Islet precursor cell (in vitro differentiated cells): Measurements from ENCODE around the gene BMP8B.
"Not testable (repeated sequence)": the region's sequence is repeated elsewhere in the genome, so short reads cannot be mapped to it uniquely, and the experiment has no call there.

Experiments used
- DNase-seq: peaks from one replicate; pipeline ENCODE4 v3.0.0-alpha.2; 2018

Gene BMP8B

DNA sequence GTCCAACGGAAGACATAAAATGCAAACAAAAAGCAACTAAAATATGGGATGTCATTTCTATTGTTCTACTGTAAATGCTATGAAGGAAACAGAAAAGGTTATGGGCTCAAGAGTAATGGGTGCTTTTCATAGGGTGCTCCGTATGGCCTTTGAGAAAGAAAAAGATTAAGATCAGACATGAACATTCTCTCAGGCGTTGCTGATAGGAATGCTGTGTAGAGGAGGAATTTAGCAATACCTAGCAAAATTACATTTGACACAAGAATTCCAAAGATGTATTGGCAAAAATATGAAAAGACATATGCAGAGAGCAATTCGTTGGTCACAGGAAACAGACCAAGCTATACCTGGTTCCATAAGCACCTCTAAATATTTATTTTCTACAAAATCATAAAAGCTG is 11.8 kb downstream of the BMP8B start:
- DNase-seq, result no peak

DNA sequence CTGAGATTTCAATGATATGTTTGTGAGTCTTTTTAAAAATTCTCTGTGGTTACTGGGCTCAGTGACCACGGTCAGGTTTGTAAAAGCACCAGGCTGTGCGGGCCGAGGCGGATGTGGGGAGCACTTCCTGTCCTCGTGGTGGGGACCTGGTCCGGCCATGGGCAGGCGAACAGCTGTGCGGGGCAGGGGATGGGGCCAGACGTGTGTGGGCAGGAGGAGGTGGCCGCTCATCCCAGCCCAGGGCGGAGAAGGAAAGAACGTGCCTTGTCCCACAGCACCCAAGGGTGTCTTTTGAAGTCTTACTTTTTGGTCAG is 12.3 kb downstream of the BMP8B start:
- DNase-seq, result no peak

DNA sequence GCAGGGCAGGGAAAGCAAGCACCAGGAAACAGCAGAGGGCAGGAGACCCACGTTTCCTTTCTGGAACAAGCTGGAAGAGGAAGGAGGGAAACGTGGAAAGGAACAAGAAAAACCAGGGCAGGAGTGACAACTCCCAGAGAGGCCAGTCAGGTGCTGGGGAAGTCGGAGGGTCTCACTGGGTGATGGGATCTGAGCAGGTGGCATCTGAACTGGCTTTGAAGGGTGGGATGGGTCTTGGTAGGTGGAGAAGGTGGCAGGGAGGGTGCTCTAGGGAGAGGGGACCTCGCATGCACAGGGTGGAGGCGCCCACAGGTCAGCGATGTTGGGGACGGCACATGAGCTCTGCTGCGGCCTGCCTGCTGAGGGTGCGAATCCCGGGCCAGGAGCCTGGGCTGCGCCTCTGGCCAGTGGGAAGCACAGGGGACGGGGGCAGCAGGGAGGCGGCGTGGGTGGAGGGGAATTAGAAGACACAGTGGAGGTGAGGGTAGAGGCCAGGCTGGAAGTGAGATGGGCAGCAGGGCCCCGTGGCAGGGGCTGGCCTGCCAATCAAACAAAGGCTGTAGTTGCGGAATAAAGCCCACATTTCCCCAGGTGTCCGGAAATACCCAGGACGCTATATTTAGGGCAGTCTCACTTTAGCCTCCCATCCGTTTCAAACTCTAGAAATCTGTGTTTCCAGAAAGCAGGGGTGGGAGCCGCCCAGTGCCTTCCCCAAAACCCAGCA is 12.8 kb downstream of the BMP8B start:
- DNase-seq, result not testable (repeated sequence)

DNA sequence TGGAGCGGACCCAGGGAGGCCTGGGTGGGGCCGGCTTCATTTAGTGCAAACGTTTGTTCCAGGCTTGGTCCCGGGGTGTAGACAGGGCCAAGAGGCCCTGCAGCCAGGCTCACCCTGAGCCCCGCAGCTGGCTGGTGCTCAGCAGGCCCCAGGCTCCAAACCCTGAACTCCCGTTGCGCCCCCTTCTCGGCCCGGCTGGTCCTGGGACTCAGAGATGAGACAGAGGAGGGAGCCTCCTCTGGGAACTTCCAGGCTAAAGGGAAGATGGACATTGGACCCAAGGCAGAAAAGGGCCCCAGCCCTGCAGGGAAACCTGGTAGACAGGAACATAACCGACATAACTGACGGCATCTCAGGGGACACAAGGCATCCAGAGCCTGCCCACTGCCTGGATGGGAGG is 13.5 kb downstream of the BMP8B start:
- not testable (repeated sequence) for DNase-seq

DNA sequence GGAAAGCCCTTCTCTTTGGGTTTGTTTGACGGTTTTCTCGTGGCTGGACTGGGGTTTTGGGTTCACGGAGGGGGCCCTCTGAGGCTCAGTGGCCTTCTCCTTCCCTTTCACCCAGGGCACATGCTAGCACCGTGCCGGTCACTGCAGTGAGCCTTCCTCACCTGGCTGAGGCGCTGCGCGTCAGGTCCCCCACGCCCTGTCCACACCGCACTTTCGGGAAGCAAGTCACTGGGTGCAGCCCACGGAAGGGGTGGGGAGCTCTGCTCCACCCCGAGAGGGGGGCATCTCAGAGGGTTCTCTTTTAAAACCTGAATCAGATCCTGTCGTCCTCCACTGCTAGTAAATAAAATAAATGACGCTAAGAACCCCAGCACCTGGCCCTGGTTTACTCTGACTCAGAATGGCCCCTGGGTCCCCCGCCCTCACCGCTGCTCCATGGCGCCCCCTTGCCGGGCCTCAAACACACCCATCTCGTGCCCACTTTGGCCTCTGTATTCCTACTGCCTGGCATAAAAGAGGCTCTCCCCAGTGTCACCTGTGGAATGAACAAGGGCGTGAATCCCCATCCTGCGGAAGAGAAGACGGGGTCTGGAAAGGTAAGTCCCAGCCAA is 15.2 kb downstream of the BMP8B start:
- not testable (repeated sequence) for DNase-seq

DNA sequence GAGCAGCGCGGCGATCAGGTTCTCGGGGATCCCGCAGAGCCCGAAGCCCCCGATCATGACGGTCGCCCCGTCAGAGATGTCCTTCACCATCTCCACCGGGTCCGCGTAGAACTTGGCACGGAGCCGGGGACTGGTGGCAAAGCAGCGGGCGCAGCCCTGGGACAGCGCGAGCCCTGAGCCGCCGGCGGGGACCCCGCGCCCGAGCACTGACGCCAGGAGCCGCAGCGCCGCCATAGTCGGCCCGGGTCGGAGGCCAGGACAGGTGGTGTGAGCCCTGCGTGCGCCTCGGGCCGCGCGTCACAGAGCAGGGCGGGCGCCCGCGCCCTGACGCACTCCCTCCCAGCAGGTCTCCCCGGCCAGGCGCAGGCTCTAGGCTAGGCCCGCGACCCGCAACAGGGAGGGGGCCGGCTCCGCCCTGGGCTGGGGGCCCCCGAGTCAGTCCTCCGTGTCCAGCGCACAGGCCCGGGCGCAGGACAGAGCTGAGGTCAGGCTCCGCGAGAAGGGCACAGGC is 17.6 kb downstream of the BMP8B start, which contains the start of gene OXCT2:
Gene OXCT2, minus strand, starts transcription at position 327 of the 511 bp plus-strand sequence. Its CDS starts 93 bp downstream, at position 234.
- not testable (repeated sequence) for DNase-seq

DNA sequence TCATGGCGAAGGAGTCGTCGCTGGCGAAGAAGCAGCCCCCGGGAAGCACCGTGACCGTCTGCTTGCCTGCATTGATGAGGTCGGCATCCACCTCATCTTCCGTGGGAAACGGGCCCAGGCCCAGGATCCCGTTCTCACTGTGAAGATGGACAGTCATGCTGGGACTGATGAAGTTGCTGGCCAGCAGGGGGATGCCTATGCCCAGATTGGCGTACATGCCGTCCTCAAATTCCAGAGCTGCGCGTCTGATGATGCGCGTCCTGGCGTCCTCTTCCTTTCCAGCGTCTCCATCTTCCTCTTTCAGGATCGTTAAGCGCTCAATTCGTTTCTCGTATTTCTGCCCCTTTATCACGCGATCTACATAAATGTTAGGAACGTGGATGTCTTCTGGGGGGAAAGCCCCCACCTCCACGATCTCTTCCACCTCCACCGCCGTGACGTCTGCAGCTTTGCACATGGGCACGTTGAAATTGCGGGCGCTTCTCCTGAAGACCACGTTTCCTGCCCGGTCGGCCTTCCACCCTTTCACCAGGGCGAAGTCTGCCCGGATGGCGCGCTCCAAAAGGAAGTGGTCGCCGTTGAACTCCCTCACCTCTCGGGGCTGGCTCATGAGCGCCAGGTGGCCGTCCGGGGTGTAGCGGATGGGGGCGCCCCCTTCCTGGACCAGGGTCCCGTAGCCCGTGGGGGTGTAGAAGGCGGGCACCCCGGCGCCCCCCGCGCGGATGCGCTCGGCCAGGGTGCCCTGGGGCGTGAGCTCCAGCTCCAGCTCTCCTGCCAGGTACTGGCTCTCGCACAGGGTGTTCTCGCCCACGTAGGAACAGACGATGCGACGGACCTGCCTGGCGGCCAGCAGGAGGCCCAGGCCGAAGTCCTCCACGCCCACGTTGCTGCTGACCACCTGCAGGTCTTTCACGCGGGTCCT is 18.3 kb downstream of the BMP8B start:
- DNase-seq, result not testable (repeated sequence)

DNA sequence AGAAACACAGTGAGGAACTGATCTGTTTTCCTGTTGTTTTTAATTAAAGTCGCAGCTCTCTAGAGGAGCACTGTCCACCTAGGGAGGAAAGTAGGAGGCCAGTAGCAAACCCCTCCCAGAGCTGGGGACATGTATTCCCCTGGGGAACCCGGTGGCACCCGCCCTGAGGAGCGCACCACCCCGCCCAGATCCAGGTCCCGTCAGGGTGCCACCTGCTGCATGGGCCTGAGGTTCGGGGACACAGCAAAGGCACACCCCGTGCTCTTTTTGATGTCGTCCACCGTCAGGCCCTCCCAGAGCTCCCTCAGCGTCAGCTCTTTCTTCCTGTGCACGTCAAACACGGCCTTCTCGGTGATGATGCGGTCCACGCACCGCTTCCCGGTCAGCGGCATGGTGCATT is 19.2 kb downstream of the BMP8B start:
- DNase-seq, result not testable (repeated sequence)

DNA sequence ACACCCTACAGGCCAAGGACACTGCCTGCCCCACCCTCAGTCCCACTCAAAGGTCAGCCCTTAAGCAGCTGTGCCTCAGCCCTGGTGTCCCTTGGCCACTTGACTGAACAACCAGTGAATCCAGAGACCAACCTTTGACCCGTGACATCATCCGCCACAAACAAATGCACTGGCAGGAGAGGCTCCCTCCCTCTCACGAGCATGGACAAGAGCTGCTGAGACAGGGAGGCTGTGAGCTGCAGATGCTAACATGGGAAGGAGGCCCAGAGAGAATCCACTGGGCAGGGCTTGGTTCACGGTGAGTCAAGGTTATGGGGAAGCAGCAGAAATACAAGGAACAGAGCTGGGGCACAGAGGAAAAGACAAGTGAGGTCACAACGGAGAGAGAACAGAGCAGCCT is 22.2 kb downstream of the BMP8B start:
- not testable (repeated sequence) for DNase-seq

DNA sequence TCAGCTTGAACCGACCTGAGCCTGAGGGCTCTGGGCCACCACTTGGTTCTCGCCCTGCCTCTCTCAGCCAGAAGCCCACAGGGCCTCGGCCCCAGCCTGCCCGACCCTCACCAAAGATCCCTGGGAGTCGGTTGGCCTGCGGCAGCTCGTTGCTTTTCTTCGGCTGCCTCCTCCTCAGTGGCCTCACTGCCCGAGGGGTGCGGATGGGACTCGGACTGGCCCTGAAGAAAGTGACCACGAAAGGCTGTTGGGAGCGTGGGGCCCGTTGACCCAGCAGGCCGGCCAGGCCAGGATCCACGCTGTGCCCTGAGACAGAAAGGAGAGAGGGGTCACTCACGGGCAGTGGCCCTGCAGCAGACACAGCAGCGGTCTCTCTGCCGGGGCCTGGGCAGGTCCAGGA is 24.2 kb downstream of the BMP8B start:
- not testable (repeated sequence) for DNase-seq

DNA sequence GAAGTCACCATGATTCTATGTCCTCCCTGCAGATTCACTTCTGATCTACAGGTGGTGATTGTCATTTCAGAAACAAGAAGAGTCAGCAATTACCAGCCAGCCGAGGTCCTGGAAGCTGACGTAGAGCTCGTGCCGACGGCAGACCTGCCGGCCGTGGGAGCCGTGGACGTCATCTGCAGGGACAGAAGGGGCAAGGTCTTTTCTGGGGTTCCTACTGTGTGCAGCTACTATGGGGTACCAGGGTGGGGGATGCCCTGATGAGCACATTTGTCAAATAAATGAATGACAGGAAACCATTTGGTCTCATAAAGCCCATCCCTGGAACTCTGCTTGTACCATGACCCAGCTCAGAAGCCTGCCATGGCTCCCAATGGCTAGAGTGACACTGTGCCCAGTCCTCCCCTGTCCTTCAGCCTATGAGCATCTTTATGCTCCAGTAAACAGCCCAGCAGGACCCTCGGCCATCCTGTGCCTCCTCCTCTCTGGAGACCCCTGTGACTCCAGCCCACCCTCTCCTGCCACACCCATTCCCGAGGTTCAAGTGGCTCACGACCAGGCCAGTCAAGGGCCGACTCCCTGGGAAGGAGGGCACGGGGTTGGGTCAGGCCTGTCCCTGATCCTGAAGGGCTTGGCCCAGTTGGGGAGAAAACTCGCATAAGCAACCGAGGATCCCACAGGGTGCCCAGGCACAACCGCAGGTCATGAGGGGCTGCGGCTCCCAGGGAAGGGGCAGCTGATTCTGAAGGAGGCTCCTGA is 24.9 kb downstream of the BMP8B start:
- not testable (repeated sequence) for DNase-seq

DNA sequence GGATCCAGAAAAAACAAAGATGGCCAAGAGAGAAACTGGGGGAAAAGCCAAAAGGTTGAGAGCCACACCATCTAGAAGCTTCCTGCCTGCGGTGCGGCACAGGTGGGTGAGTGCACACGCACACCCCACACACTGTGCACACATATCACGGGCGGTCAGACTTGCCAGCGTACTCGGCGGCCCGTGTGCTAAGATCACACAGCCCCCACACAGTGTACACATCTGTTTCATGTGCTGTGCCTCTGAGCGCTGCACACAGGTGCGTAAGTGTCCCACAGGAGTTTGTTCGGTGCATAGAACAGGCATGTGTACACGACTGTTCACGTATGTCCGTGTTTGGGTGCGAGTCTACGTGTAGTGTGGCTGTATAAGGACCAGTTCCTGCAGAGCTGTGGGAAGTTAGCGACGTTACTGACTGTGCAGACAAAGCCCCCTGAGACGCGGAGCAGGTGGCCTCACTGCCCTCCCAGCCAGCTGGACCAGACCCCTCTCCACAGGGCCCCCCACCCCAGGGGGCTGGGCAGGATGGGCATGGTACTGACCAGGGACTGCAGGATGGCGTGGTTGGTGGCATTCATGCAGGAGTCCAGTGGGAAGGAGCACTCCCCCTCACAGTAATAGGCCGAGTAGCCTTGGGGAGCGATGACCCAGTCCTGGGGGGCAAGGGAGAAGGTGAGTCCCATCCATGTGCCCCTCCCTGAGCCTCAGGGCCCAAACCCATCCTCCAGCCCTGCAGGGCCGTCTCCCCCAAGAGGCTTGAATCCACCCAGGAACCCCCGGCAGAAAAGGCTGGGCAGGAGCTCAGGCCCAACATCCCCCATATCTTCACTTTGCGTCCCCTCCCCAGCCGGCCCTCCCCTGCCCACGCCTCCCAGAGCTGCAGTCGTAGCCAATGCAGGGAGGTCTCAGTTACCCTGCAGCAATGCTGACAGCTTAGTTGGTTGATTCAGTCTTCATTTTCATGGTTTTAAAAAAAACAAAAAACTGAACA is 25.8 kb downstream of the BMP8B start:
- no peak for DNase-seq

DNA sequence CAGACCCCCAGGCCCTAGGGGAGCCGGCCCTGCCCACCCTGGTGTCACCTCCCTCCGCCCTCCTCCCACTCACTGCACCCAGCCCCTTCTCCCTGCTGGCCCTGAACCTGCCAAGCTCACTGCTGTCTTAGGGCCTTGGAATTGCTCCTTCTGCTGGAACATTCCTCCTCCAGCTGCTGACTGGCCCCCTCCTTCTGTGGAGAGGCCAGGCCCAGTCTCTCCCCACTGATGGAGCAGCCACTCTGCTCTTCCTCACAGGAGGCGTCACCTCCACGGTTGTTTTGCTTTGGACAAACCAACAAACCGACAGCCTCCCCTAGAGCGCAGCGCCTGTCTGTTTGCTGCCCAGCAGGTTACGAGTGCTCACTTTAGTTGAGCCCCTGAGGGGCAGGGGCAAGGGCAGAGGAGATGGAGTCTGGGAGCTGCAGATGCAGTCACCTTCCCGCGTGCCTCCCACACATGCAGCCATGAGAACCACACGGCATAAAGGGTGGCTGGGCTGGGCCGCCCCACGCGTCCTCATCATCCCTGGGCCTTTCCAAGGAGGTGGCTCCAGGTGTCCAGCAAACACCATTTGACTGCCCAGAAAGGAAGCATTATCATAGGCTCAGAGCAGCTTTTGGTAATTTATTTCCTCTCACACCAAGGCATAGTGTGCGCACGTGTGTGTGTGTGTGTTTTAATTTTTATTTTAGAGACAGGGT is 27.0 kb downstream of the BMP8B start:
- no peak for DNase-seq

DNA sequence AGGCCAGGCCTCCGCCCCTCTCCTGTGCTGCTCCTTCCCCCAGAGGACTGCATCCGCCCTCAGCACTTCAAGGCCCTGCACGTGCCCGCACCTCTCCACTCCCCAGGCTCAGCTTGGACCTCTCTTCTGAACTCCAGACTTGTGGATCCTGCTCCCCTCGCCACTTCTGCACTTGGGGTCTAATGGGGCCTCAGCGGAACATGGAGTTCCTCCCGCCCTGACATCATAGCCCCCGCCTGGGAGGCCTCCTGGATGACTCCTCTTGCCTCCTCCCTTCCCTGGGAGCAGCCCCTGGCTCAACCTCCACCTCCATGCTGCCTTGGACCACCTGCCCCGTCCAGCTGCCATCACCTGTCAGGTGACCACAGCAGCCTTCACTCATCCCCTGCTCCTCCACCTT is 27.6 kb downstream of the BMP8B start:
- DNase-seq, result no peak

DNA sequence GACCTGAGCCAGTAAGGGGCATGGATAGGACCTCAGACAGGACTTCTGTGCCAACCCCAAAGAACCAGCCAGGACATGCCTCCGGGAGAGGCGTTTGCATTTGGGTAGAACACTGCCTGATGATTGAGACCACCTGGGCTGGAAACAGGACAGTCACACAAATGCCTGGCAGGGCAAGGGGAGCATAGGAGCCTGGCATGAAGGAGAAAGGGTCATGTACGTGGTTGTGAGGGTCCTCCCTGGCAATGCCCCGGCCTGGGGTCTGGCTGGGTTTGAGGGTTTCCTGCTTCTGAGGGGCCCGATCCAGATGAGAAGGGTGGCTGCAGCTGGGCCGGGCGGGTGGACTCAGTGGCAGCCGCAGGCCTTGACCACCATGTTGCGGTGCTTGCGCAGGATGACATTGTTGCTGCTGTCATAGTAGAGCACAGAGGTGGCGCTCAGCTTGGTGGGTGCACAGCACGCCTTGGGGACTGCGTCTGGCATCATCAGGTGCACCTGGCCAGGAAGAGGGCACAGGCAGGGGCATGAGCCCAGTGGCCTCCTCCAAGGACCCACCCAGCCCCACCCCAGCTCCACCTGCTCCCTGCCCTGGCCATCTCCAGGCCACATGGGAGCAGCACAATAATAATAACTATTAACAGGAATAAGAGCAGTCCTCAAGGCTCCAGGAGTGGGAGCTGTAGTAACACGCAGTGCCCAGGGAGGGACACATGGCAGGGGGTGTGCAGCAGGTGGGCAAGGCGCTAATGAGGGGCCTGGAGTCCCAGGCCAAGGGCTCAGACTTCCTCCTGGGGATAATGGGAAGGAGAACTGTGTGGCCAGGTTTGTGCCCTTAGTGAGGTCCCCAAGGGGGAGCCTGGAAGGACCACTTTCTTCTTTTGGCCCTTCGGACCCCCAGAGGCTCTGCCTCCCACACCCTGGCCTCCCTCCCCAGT is 28.3 kb downstream of the BMP8B start:
- no peak for DNase-seq

DNA sequence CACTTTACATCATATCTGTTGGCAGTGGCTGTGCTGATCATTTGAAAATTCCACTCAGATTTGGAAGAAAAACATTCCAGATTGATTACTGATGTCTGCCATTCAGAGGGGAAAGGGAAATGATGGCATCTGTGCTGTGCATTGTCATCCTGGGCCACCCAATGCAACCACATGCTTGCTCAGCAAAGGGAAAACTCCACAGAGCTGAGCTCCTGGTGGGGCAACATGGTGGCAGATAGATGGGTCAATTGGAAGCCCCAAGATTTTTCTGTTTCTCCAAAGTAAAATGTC is 29.3 kb downstream of the BMP8B start:
- no peak for DNase-seq

DNA sequence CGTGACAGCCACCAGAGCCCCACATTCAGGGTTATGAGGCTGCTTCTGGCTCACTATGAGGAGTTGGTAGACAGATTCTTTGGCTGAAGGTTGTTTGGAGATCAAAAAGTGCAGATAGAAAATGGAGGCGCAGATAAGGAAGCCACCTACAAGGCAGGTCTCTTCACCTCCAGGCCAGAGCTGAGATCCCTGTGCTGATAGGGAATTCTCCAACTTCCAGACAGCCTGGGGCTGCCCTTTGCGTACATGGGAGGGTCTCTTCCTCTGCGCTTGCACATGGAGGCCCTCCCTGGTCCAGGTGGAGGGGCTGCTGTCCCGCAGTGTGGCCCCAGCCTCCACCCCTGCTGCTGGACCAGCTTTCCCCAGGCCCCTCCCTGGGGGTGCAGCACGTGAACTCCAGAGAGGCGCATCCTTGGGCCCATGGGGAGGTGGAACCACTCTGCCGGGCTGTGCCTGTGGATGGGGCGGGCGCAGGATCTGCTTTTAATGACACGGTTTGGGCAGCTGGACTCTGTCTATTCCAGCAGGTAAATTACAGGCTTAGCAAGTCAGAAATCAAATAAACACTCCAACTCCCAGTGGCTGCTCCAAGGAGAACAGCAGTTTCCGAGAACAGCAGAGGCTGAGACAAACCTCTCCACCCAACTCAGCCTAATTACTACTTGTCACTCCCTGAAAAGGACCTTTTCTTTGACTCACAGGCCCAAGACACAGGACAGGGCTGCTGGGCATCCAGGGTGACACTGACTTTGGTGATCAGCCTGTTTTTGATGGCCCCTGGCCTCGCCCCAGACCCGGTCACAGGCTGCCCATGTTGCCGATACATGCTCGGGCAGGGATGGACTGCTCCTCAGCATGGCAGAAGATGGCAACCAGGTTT is 29.9 kb downstream of the BMP8B start:
- DNase-seq, result peak; percentile 67

DNA sequence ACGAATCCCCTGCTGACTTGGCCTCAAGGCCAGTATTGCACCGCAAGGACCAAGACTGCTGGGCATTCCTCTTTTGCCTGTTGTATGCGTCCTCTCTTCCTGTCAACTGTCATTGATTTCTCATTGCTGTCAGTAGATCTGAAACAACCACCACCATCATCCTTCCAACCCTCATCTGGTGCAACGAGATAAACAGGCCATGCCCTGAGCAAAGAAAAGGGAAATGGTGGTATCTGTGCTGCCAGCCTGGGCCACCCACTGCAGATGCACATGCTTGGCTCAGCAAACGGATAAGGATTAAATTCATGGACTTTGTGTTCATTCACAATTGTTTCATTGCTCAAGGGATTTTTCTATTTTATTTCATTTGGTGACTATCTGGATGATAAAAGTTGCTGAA is 31.2 kb downstream of the BMP8B start:
- no peak for DNase-seq
